B cell (primary cell): ENCODE results near the gene NMNAT3.

Source experiments
- EZH2 ChIP-seq: IDR thresholded peaks from 2 replicates; pipeline ENCODE4 v1.6.1; 2012; ENCODE audit warnings: borderline replicate concordance, low read depth, mild to moderate bottlenecking, moderate library complexity, low read length; ENCODE audit not compliant: insufficient read depth, poor library complexity, severe bottlenecking
- TF ChIP-seq, protein P1 (sequence below): fragments of 200-600 bp; IDR thresholded peaks from one replicate; pipeline ENCODE4 v1.8.0; 2022; ENCODE audit warnings: antibody characterized with exemption, mild to moderate bottlenecking

GRCh38 chr3:139601191-139601961 is 76.4 kb downstream of the NMNAT3 start:
- TF ChIP-seq, protein P1, sequence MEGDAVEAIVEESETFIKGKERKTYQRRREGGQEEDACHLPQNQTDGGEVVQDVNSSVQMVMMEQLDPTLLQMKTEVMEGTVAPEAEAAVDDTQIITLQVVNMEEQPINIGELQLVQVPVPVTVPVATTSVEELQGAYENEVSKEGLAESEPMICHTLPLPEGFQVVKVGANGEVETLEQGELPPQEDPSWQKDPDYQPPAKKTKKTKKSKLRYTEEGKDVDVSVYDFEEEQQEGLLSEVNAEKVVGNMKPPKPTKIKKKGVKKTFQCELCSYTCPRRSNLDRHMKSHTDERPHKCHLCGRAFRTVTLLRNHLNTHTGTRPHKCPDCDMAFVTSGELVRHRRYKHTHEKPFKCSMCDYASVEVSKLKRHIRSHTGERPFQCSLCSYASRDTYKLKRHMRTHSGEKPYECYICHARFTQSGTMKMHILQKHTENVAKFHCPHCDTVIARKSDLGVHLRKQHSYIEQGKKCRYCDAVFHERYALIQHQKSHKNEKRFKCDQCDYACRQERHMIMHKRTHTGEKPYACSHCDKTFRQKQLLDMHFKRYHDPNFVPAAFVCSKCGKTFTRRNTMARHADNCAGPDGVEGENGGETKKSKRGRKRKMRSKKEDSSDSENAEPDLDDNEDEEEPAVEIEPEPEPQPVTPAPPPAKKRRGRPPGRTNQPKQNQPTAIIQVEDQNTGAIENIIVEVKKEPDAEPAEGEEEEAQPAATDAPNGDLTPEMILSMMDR: no peak
- no peak for TF ChIP-seq EZH2
